Ovary (tissue), 9 donors: ENCODE measurements around the gene PACC1. TPM values are rescaled to one million over a fixed set of nuclear protein-coding genes. Genes with fewer than 3 reads are reported as not detected.

Experiments
- DNase-seq, 5 donors: peaks; one replicate each; pipeline ENCODE4 v3.0.0-alpha.2; 2019 to 2020
- H3K27ac ChIP-seq, 2 donors: fragments of 200-600 bp; one replicate each; pipeline versions ENCODE4 v1.5.1 to v1.8.0; 2019 to 2022
- H3K27me3 ChIP-seq: fragments of 200-600 bp; one replicate; pipeline ENCODE4 v1.8.0; 2022
- H3K36me3 ChIP-seq: fragments of 200-600 bp; sonication (generic); one replicate; pipeline ENCODE4 v1.5.1; 2019
- H3K4me1 ChIP-seq: one replicate; pipeline ENCODE4 v1.8.1; 2013; ENCODE audit warnings: mild to moderate bottlenecking, moderate library complexity; ENCODE audit not compliant: insufficient read depth
- H3K4me3 ChIP-seq: fragments of 200-600 bp; sonication (generic); one replicate; pipeline ENCODE4 v1.5.1; 2017
- H3K9me3 ChIP-seq, 2 donors: fragments of 200-600 bp in 1 of 2; sonication (generic) in 1 of 2; one replicate each; pipeline versions ENCODE4 v1.5.1 to v1.8.1; 2013 to 2019; ENCODE audit warnings: mild to moderate bottlenecking in 1 of 2, moderate library complexity in 1 of 2
- CTCF ChIP-seq, 3 donors: fragments of 450-650 bp in 2 of 3; fragments of 200-600 bp in 1 of 3; IDR thresholded peaks; one replicate each; pipeline versions ENCODE4 v1.5.1 to v1.8.0; 2016 to 2022; ENCODE audit warnings: antibody characterized with exemption in 3 of 3, mild to moderate bottlenecking in 1 of 3
- EP300 ChIP-seq: sonication (generic); formaldehyde crosslinking; IDR thresholded peaks from one replicate; pipeline ENCODE4 v1.6.1; 2017; ENCODE audit warnings: antibody characterized with exemption
- POLR2A ChIP-seq: fragments of 450-650 bp; IDR thresholded peaks from one replicate; pipeline ENCODE4 v1.6.1; 2017; ENCODE audit warnings: antibody characterized with exemption, mild to moderate bottlenecking, moderate library complexity
- WGBS, 3 donors: extraction: QIAGEN DNeasy Blood & Tissue Kit in 1 of 3; methylation state at CpG; one replicate each; pipeline versions ENCODE4 v1.1.5 to v1.1.7; 2013 to 2017; 5-methylcytosine and 5-hydroxymethylcytosine counted together
- intact Hi-C, 4 donors: fragments of 100-400 bp; cut with DNase I; formaldehyde crosslinking; loops; one replicate each; pipeline versions ENCODE4 v1.11.0 to v1.15.1; 2022 to 2023
- polyA plus RNA-seq, 2 donors: library from polyadenylated mRNA; stranded (reverse); fragments of 200-250 nt in 1 of 2; fragments of 350-450 nt in 1 of 2; fragmentation: Illumina TruSeq in 1 of 2; extraction: RNeasy Lipid Tissue Mini Kit (QIAGEN cat#74804) in 1 of 2; gene quantifications; one replicate each; pipeline ENCODE4 v1.2.3, GENCODE V29; 2013 to 2014
- total RNA-seq, 7 donors: library from RNA; depleted of rRNA in 2 of 7; stranded (reverse); fragments of >200 nt in 2 of 7; fragmentation: NEBNext Ultra II Directional in 3 of 7; extraction: Animal tissue kit (Norgen Biotek cat#: 25700) in 3 of 7; gene quantifications; one replicate each; pipeline versions ENCODE4 v1.1.0 to v1.2.4, GENCODE V29; 2016 to 2023
- donor health status: DM: no; HTN: no; CAD: no; lungs with moderate emphysema.
- donor health status: DM: no; HTN: no; CAD: no.
- donor health status: Bipolar disorder and iron deficiency.
- donor health status: DM: yes; HTN: yes; CAD: no.
- donor health status: DM: no; HTN: no; CAD: no.
- donor health status: DM: yes; HTN: yes; CAD: no.

Gene PACC1
- total and polyA plus RNA-seq, 9 donors = 1.9 to 9.5 (median 2.9) TPM

GRCh38 chr1:212388985-212389716 lies 25.5 kb downstream of the PACC1 start:
- intact Hi-C loops = no loop called here
- H3K9me3 ChIP-seq = peaks cover 0 to 4% of the 10 kb centered on the region in 2 donors
- no peaks in the 10 kb centered on the region for H3K36me3 ChIP-seq
- TF ChIP-seq POLR2A (no peak), EP300 (no peak), CTCF (IDR thresholded peaks at IDR 0.05) (no peak)
- H3K4me3 ChIP-seq = no peak overlapping the region
- 88 to 97% (median 93%) methylated on average over 1 of the region's 1 CpG for WGBS, 3 donors
- H3K27me3 ChIP-seq = no peaks in the 10 kb centered on the region
- DNase-seq = no peak
- H3K27ac ChIP-seq = no peak overlapping the region
- H3K4me1 ChIP-seq = no peaks in the 10 kb centered on the region

GRCh38 chr1:212386029-212386428 lies 28.7 kb downstream of the PACC1 start:
- no peak overlapping the region for H3K27ac ChIP-seq
- intact Hi-C loops = no loop called here
- TF ChIP-seq EP300 (no peak), POLR2A (no peak), CTCF (IDR thresholded peaks at IDR 0.05) (no peak)
- DNase-seq = no peak
- no peaks in the 10 kb centered on the region for H3K4me1 ChIP-seq
- no peak overlapping the region for H3K4me3 ChIP-seq
- H3K9me3 ChIP-seq = peaks cover 0 to 2% of the 10 kb centered on the region in 2 donors
- no peaks in the 10 kb centered on the region for H3K36me3 ChIP-seq
- WGBS, 3 donors = 71 to 89% (median 82%) methylated on average over 1 of the region's 1 CpG
- H3K27me3 ChIP-seq = no peaks in the 10 kb centered on the region

GRCh38 chr1:212381397-212382035 lies 33.2 kb downstream of the PACC1 start:
- whole genome bisulfite sequencing, 3 donors = 62 to 89% (median 83%) methylated on average over 4 of the region's 4 CpGs
- no peaks in the 10 kb centered on the region for H3K9me3 ChIP-seq

GRCh38 chr1:212379366-212379765 lies 35.3 kb downstream of the PACC1 start:
- DNase-seq = no peak
- Histone ChIP-seq H3K36me3 (no peaks in the 10 kb centered on the region), H3K4me1 (no peaks in the 10 kb centered on the region), H3K27me3 (no peaks in the 10 kb centered on the region), H3K9me3 (no peaks in the 10 kb centered on the region), H3K4me3 (no peak overlapping the region), H3K27ac (no peak overlapping the region)
- TF ChIP-seq EP300 (no peak), POLR2A (no peak), CTCF (IDR thresholded peaks at IDR 0.05) (no peak)
- 89 to 99% (median 92%) methylated on average over 2 of the region's 2 CpGs for WGBS, 3 donors
- intact Hi-C loops = no loop called here

More at GRCh38 chr1:212381397-212382035, 33.2 kb downstream of the PACC1 start:
- no peaks in the 10 kb centered on the region for H3K27me3 ChIP-seq
- intact Hi-C loops = no loop called here
- H3K4me1 ChIP-seq = no peaks in the 10 kb centered on the region
- H3K27ac ChIP-seq = no peak overlapping the region
- no peak for DNase-seq
- H3K4me3 ChIP-seq = no peak overlapping the region
- TF ChIP-seq EP300 = no peak
- no peak for TF ChIP-seq POLR2A
- TF ChIP-seq CTCF (IDR thresholded peaks at IDR 0.05) = no peak
- no peaks in the 10 kb centered on the region for H3K36me3 ChIP-seq
